GM12878 (cell line): Measurements from ENCODE around the gene SEL1L2. TPM values are rescaled to one million over a fixed set of nuclear protein-coding genes. Genes with fewer than 3 reads are reported as not detected.

Source experiments
- ATAC-seq: fragments of 200-7000 bp; cut with Tn5 transposase; 3 replicates; pipeline ENCODE4 v1.9.1; 2020; ENCODE audit warnings: mild to moderate bottlenecking, moderate library complexity
- BruUV-seq: library from RNA; stranded (reverse); fragments of 400-500 nt; replicated peaks from 2 replicates; lab custom pipeline; 2021; lab: Mats Ljungman, UMichigan
- CTCF ChIA-PET: fragments of 300-600 bp; sonication (Branson Sonifier 250); formaldehyde crosslinking; extraction: SDS; loops from one replicate; lab custom pipeline; 2021; ENCODE audit warnings: inconsistent platforms; lab: Yijun Ruan, JAX
- POLR2A ChIA-PET: fragments of 350-600 bp; formaldehyde crosslinking; extraction: SDS; loops from one replicate; lab custom pipeline; 2021; ENCODE audit warnings: inconsistent platforms; lab: Charles Lee
- RAD21 ChIA-PET: fragments of 300-600 bp; sonication (Branson Sonifier 250); formaldehyde crosslinking; loops from one replicate; lab custom pipeline; 2023; ENCODE audit warnings: antibody characterized with exemption; ENCODE audit not compliant: unreplicated experiment; lab: Charles Lee
- SMC1A ChIA-PET: fragments of 300-600 bp; sonication (Branson Sonifier 250); formaldehyde crosslinking; loops from one replicate; lab custom pipeline; 2023; ENCODE audit not compliant: unreplicated experiment, uncharacterized antibody; lab: Charles Lee
- DNase-seq: peaks from one replicate; pipeline ENCODE4 v3.0.0-alpha.2; 2011; ENCODE audit warnings: low read depth, low spot score
- FAIRE-seq: peaks from 3 replicates; lab custom pipeline; 2011; peaks lifted over from hg19 to GRCh38; lab: Jason Lieb, UNC
- H2AFZ ChIP-seq: 2 replicates; pipeline ENCODE4 v1.6.0; 2011; ENCODE audit warnings: low read depth, low read length, control low read depth; ENCODE audit not compliant: control insufficient read depth
- H3K27ac ChIP-seq: 2 replicates; pipeline ENCODE4 v1.5.1; 2011; ENCODE audit warnings: control low read depth; ENCODE audit not compliant: control insufficient read depth, insufficient read depth
- H3K27me3 ChIP-seq, 2 experiments: replicated peaks in 1 of 2; 2 replicates each; pipeline versions ENCODE4 v1.6.0 to v1.6.1; 2011; ENCODE audit warnings: low read length in 1 of 2; ENCODE audit not compliant: control insufficient read depth in 2 of 2, insufficient read depth in 2 of 2
- H3K36me3 ChIP-seq, 2 experiments: 2 replicates each; pipeline ENCODE4 v1.5.1; 2011; ENCODE audit warnings: low read length in 1 of 2; ENCODE audit not compliant: control insufficient read depth in 2 of 2, insufficient read depth in 2 of 2
- H3K4me1 ChIP-seq: 2 replicates; pipeline ENCODE4 v1.6.1; 2011; ENCODE audit warnings: mild to moderate bottlenecking, low read length, moderate library complexity, mixed read lengths; ENCODE audit not compliant: control insufficient read depth, insufficient read depth
- H3K4me2 ChIP-seq: 2 replicates; pipeline ENCODE4 v1.6.0; 2011; ENCODE audit warnings: control low read depth; ENCODE audit not compliant: control insufficient read depth, insufficient read depth
- H3K4me3 ChIP-seq: fragments of 200-600 bp; sonication (generic); 2 replicates; pipeline ENCODE4 v1.5.1; 2016
- H3K79me2 ChIP-seq: 2 replicates; pipeline ENCODE4 v1.6.0; 2011; ENCODE audit warnings: low read length; ENCODE audit not compliant: control insufficient read depth, insufficient read depth
- H3K9ac ChIP-seq: 2 replicates; pipeline ENCODE4 v1.8.0; 2011; ENCODE audit warnings: low read length, control low read depth, mixed read lengths; ENCODE audit not compliant: control insufficient read depth, insufficient read depth
- H3K9me3 ChIP-seq: replicated peaks from 3 replicates; pipeline ENCODE4 v1.5.1; 2011; ENCODE audit warnings: mild to moderate bottlenecking, low read length; ENCODE audit not compliant: control insufficient read depth, insufficient read depth
- H4K20me1 ChIP-seq: 2 replicates; pipeline ENCODE4 v1.6.0; 2011; ENCODE audit not compliant: control insufficient read depth, insufficient read depth
- ASH2L ChIP-seq: fragments of 300-600, 200-600 bp; sonication (generic); IDR thresholded peaks from 2 replicates; pipeline ENCODE4 v1.6.1; 2017; ENCODE audit warnings: low read depth, mild to moderate bottlenecking, borderline replicate concordance
- BHLHE40 ChIP-seq, 2 experiments: fragments of 450-650 bp in 1 of 2; IDR thresholded peaks; 2 replicates each; pipeline ENCODE4 v1.6.1; 2011 to 2017; ENCODE audit warnings: low read depth in 2 of 2, borderline replicate concordance in 1 of 2, improper control_type of control experiment in 1 of 2, low read length in 1 of 2, mild to moderate bottlenecking in 1 of 2
- CBFB ChIP-seq: IDR thresholded peaks from 2 replicates; pipeline ENCODE4 v1.6.1; 2016; ENCODE audit warnings: antibody characterized with exemption, low read depth
- ESRRA ChIP-seq: IDR thresholded peaks from 2 replicates; pipeline ENCODE4 v1.6.1; 2012; ENCODE audit warnings: mild to moderate bottlenecking, low read length, improper control_type of control experiment
- GABPA ChIP-seq: IDR thresholded peaks from 2 replicates; pipeline ENCODE4 v1.6.1; 2014; ENCODE audit warnings: antibody characterized with exemption, low read depth, mild to moderate bottlenecking, inconsistent platforms
- MAX ChIP-seq: IDR thresholded peaks from 2 replicates; pipeline ENCODE4 v1.6.1; 2012; ENCODE audit warnings: low read depth, low read length, improper control_type of control experiment
- NFYA ChIP-seq: IDR thresholded peaks from 2 replicates; pipeline ENCODE4 v1.6.1; 2011; ENCODE audit warnings: low read depth, mild to moderate bottlenecking, low read length, improper control_type of control experiment, borderline replicate concordance
- NFYB ChIP-seq: IDR thresholded peaks from 2 replicates; pipeline ENCODE4 v1.6.1; 2011; ENCODE audit warnings: low read depth, mild to moderate bottlenecking, low read length, improper control_type of control experiment, moderate library complexity; ENCODE audit not compliant: insufficient read depth
- PAX5 ChIP-seq: IDR thresholded peaks from 2 replicates; pipeline ENCODE4 v1.6.1; 2011; ENCODE audit warnings: low read depth, low read length, borderline replicate concordance
- PML ChIP-seq: IDR thresholded peaks from 2 replicates; pipeline ENCODE4 v1.6.1; 2012; ENCODE audit warnings: low read length, inconsistent platforms
- POLR2AphosphoS2 ChIP-seq: IDR thresholded peaks from 2 replicates; pipeline ENCODE4 v1.6.1; 2011; ENCODE audit warnings: low read depth, mild to moderate bottlenecking, low read length, improper control_type of control experiment, moderate library complexity
- RELA ChIP-seq: fragments of 450-650 bp; IDR thresholded peaks from 2 replicates; pipeline ENCODE4 v1.8.0; 2014; ENCODE audit warnings: borderline replicate concordance; ENCODE audit not compliant: partially characterized antibody
- REST ChIP-seq: IDR thresholded peaks from 2 replicates; pipeline ENCODE4 v1.6.1; 2012; ENCODE audit warnings: mild to moderate bottlenecking, low read depth, low read length
- SIX5 ChIP-seq: IDR thresholded peaks from 2 replicates; pipeline ENCODE4 v1.6.1; 2011; ENCODE audit warnings: mild to moderate bottlenecking, low read depth, low read length, moderate library complexity; ENCODE audit not compliant: severe bottlenecking
- TCF7 ChIP-seq: IDR thresholded peaks from 2 replicates; pipeline ENCODE4 v1.6.1; 2014; ENCODE audit warnings: antibody characterized with exemption, borderline replicate concordance
- USF2 ChIP-seq: IDR thresholded peaks from 2 replicates; pipeline ENCODE4 v1.6.1; 2011; ENCODE audit warnings: low read depth, low read length, improper control_type of control experiment, borderline replicate concordance
- ZNF217 ChIP-seq: fragments of 450-650 bp; IDR thresholded peaks from 2 replicates; pipeline ENCODE4 v1.6.1; 2017; ENCODE audit warnings: antibody characterized with exemption, mild to moderate bottlenecking
- ZSCAN29 ChIP-seq: fragments of 450-650 bp; IDR thresholded peaks from 2 replicates; pipeline ENCODE4 v1.6.1; 2017; ENCODE audit warnings: mild to moderate bottlenecking, moderate library complexity
- ZZZ3 ChIP-seq: IDR thresholded peaks from 2 replicates; pipeline ENCODE4 v1.6.1; 2011; ENCODE audit warnings: low read depth; ENCODE audit not compliant: control insufficient read depth, insufficient read length
- WGBS: methylation state at CpG from one replicate; pipeline ENCODE4 v1.1.6; 2016; ENCODE audit warnings: low lambda C conversion rate; ENCODE audit not compliant: insufficient replicate concordance, insufficient coverage; ENCODE audit errors: missing lambda C conversion rate; 5-methylcytosine and 5-hydroxymethylcytosine counted together
- in situ Hi-C: fragments of 300-500 bp; cut with MboI; formaldehyde crosslinking; loops from 9 replicates; pipeline ENCODE4 v1.14.3; 2018; ENCODE audit warnings: mixed read lengths
- intact Hi-C: fragments of 100-400 bp; cut with micrococcal nuclease; formaldehyde crosslinking; loops from one replicate; pipeline ENCODE4 v1.14.2; 2022; ENCODE audit not compliant: unreplicated experiment
- polyA plus RNA-seq, 11 experiments: library from polyadenylated mRNA; depleted of rRNA in 4 of 11; unstranded in 6 of 11; stranded (reverse) in 5 of 11; fragments of >200 nt; fragmentation: Nextera tagmentation in 4 of 11; fragmentation: Illumina TruSeq in 1 of 11; extraction: Ambion mirVana in 4 of 11; extraction: Trizol in 1 of 11; gene quantifications; 1 replicate in 1 of 11; 2 replicates in 10 of 11; pipeline versions ENCODE4 v1.2.1 to v1.2.3, GENCODE V29; 2011 to 2016; ENCODE audit warnings: inconsistent platforms in 2 of 11, missing spikeins in 2 of 11, low read depth in 1 of 11
- total RNA-seq, 4 experiments: library from RNA; depleted of rRNA in 3 of 4; stranded (reverse); fragments of >200 nt in 3 of 4; fragmentation: Illumina TruSeq in 1 of 4; extraction: Trizol in 1 of 4; gene quantifications; 2 replicates each; pipeline versions ENCODE4 v1.2.1 to v1.2.3, GENCODE V29; 2013 to 2021

Gene SEL1L2
- total and polyA plus RNA-seq, 10 of the 15 experiments (the other 5 are each of a cell fraction or from before 2014, with no cell fraction given) = not detected

- no peak for TF ChIP-seq ZNF217
- TF ChIP-seq, all 136 proteins: peak for 0
Observed at GRCh38 chr20:13844296-13844695, 146.1 kb downstream of the SEL1L2 start (continued).

GRCh38 chr20:13841206-13841605 lies 149.2 kb downstream of the SEL1L2 start:
- H3K9me3 ChIP-seq = no peaks in the 10 kb centered on the region
- no peak for ATAC-seq
- intact Hi-C loops (no loop called here), in situ Hi-C loops (no loop called here)
- H4K20me1 ChIP-seq = no peaks in the 10 kb centered on the region
- no peak overlapping the region for H3K27ac ChIP-seq
- H3K36me3 ChIP-seq = no peaks in the 10 kb centered on the region
- H3K9ac ChIP-seq = no peak overlapping the region
- peaks cover 0 to 2% of the 10 kb centered on the region in 2 experiments; a peak in 1 of 4 replicates for H3K27me3 ChIP-seq
- RAD21 ChIA-PET = no interaction called here
- no TSS peak for BruUV-seq
- no peak for DNase-seq
- FAIRE-seq = no peak
- POLR2A ChIA-PET = no interaction called here
- CTCF ChIA-PET = interaction anchor here (1.3 kb wide), 1 partner anchor 70 kb away, joined by 6 read pairs; no protein-coding TSS in a partner anchor
- no peaks in the 10 kb centered on the region for H3K79me2 ChIP-seq
- H3K4me1 ChIP-seq = no peaks in the 10 kb centered on the region
- 6% methylated on average over 3 of the region's 3 CpGs for WGBS
- SMC1A ChIA-PET = no interaction called here
- no peak overlapping the region for H3K4me2 ChIP-seq
- H3K4me3 ChIP-seq = no peak overlapping the region
- no peak overlapping the region for H2AFZ ChIP-seq
- TF ChIP-seq TCF7 (no peak), MAX (no peak), ZZZ3 (no peak), ZSCAN29 (no peak), GABPA (no peak), CBFB (no peak), RELA (no peak), NFYB (no peak), PML (no peak), REST (no peak), ESRRA (no peak), SIX5 (no peak), BHLHE40 (IDR thresholded peaks at IDR 0.05; ENCODE audit: borderline replicate concordance in 1 of 2, low read depth in 2 of 2, low read length in 1 of 2) (no peak), PAX5 (no peak), ASH2L (no peak), NFYA (no peak), USF2 (no peak), POLR2AphosphoS2 (no peak)
- TF ChIP-seq, all 136 proteins: peak for 0
